GM23338 (cell line): ENCODE results near the gene MTRF1L. TPM values are rescaled to one million over a fixed set of nuclear protein-coding genes. Genes with fewer than 3 reads are reported as not detected.

Source experiments
- ATAC-seq: fragments of 200-7000 bp; cut with Tn5 transposase; 3 replicates; pipeline ENCODE4 v1.9.1; 2020
- DNase-seq: peaks from one replicate; pipeline ENCODE4 v3.0.0-alpha.2; 2015; ENCODE audit warnings: low spot score
- H2AFZ ChIP-seq: fragments of 200-600 bp; sonication (generic); 2 replicates; pipeline ENCODE4 v1.8.0; 2016; ENCODE audit warnings: antibody characterized with exemption, mild to moderate bottlenecking, moderate library complexity
- H3F3A ChIP-seq: fragments of 200-600 bp; sonication (generic); replicated peaks from 2 replicates; pipeline ENCODE4 v1.8.0; 2017; ENCODE audit warnings: antibody characterized with exemption, mixed run types, low read depth
- H3K27ac ChIP-seq: fragments of 200-600 bp; sonication (generic); 2 replicates; pipeline ENCODE4 v1.6.1; 2016; ENCODE audit warnings: low read depth
- H3K27me3 ChIP-seq: fragments of 200-600 bp; sonication (generic); 2 replicates; pipeline ENCODE4 v1.8.0; 2016; ENCODE audit warnings: mild to moderate bottlenecking, mixed run types, moderate library complexity; ENCODE audit not compliant: insufficient read depth
- H3K36me3 ChIP-seq: fragments of 200-600 bp; sonication (generic); 2 replicates; pipeline ENCODE4 v1.8.0; 2016; ENCODE audit warnings: mild to moderate bottlenecking; ENCODE audit not compliant: insufficient read depth
- H3K4me1 ChIP-seq: fragments of 200-600 bp; sonication (generic); 2 replicates; pipeline ENCODE4 v1.8.0; 2016; ENCODE audit warnings: mild to moderate bottlenecking, moderate library complexity; ENCODE audit not compliant: insufficient read depth
- H3K4me2 ChIP-seq: fragments of 200-600 bp; sonication (generic); 2 replicates; pipeline ENCODE4 v1.7.1; 2017; ENCODE audit warnings: mixed run types
- H3K4me3 ChIP-seq: fragments of 200-600 bp; sonication (generic); 2 replicates; pipeline ENCODE4 v1.6.1; 2016; ENCODE audit warnings: mixed run types
- H3K79me2 ChIP-seq: fragments of 200-600 bp; sonication (generic); replicated peaks from 2 replicates; pipeline ENCODE4 v1.8.0; 2017; ENCODE audit warnings: mild to moderate bottlenecking; ENCODE audit not compliant: insufficient read depth
- H3K9me2 ChIP-seq: fragments of 200-600 bp; sonication (generic); 2 replicates; pipeline ENCODE4 v1.8.0; 2017; ENCODE audit not compliant: insufficient read depth
- H4K20me1 ChIP-seq: fragments of 200-600 bp; sonication (generic); replicated peaks from 2 replicates; pipeline ENCODE4 v1.8.0; 2017; ENCODE audit warnings: mild to moderate bottlenecking; ENCODE audit not compliant: insufficient read depth
- H3K27ac Mint-ChIP-seq: 2 replicates; pipeline ENCODE4 v1.8.0; 2020; ENCODE audit warnings: inconsistent platforms, mild to moderate bottlenecking, moderate library complexity, mixed read lengths
- H3K27me3 Mint-ChIP-seq: 3 replicates; pipeline ENCODE4 v1.8.0; 2022; ENCODE audit warnings: low read depth, mild to moderate bottlenecking, moderate library complexity, mixed read lengths, inconsistent platforms; ENCODE audit not compliant: insufficient read depth, poor library complexity
- H3K36me3 Mint-ChIP-seq: 3 replicates; pipeline ENCODE4 v1.8.0; 2021; ENCODE audit warnings: low read depth, mild to moderate bottlenecking, inconsistent platforms, moderate library complexity, mixed read lengths
- H3K4me1 Mint-ChIP-seq: 3 replicates; pipeline ENCODE4 v1.8.0; 2020; ENCODE audit warnings: mild to moderate bottlenecking, inconsistent platforms, mixed read lengths
- H3K4me3 Mint-ChIP-seq: 3 replicates; pipeline ENCODE4 v1.8.0; 2021; ENCODE audit warnings: moderate library complexity, mild to moderate bottlenecking, inconsistent platforms, mixed read lengths
- H3K9me3 Mint-ChIP-seq: 3 replicates; pipeline ENCODE4 v1.8.0; 2020; ENCODE audit warnings: moderate library complexity, mild to moderate bottlenecking, inconsistent platforms, mixed read lengths
- CREB1 ChIP-seq: fragments of 250-450 bp; sonication (Bioruptor Pico); IDR thresholded peaks from 2 replicates; pipeline ENCODE4 v1.5.0; 2020; ENCODE audit warnings: low read depth, mild to moderate bottlenecking, moderate library complexity
- ETS1 ChIP-seq: IDR thresholded peaks from 2 replicates; pipeline ENCODE4 v1.6.1; 2016; ENCODE audit warnings: antibody characterized with exemption
- EZH2 ChIP-seq: fragments of 200-600 bp; sonication (generic); IDR thresholded peaks from one replicate; pipeline ENCODE4 v1.8.0; 2017; ENCODE audit warnings: antibody characterized with exemption, mild to moderate bottlenecking, low read depth; ENCODE audit not compliant: unreplicated experiment
- JUNB ChIP-seq: IDR thresholded peaks from one replicate; pipeline ENCODE4 v1.6.1; 2016; ENCODE audit warnings: antibody characterized with exemption; ENCODE audit not compliant: unreplicated experiment
- REST ChIP-seq: IDR thresholded peaks from one replicate; pipeline ENCODE4 v1.6.1; 2018; ENCODE audit warnings: antibody characterized with exemption; ENCODE audit not compliant: unreplicated experiment
- STAT1 ChIP-seq: IDR thresholded peaks from one replicate; pipeline ENCODE4 v1.6.1; 2016; ENCODE audit warnings: antibody characterized with exemption; ENCODE audit not compliant: unreplicated experiment
- ZNF114 ChIP-seq: fragments of 250-450 bp; sonication (Bioruptor Pico); IDR thresholded peaks from 2 replicates; pipeline ENCODE4 v1.5.0; 2020; ENCODE audit warnings: mild to moderate bottlenecking, moderate library complexity
- ZNF331 ChIP-seq: fragments of 250-450 bp; sonication (Bioruptor Pico); IDR thresholded peaks from 2 replicates; pipeline ENCODE4 v1.5.0; 2020; ENCODE audit warnings: low read depth, mild to moderate bottlenecking, moderate library complexity
- ZNF462 ChIP-seq: fragments of 250-450 bp; sonication (Bioruptor Pico); IDR thresholded peaks from 2 replicates; pipeline ENCODE4 v1.5.0; 2020; ENCODE audit warnings: mild to moderate bottlenecking, moderate library complexity
- polyA plus RNA-seq: library from polyadenylated mRNA; unstranded; fragments of >200 nt; fragmentation: Nextera tagmentation; extraction: Ambion mirVana; gene quantifications from 2 replicates; pipeline ENCODE4 v1.2.1, GENCODE V29; 2016
- total RNA-seq: library from RNA; depleted of rRNA; stranded (reverse); fragments of >200 nt; shearing (Covaris generic); gene quantifications from 2 replicates; pipeline ENCODE4 v1.2.3, GENCODE V29; 2014

The MTRF1L gene
- total and polyA plus RNA-seq, 2 experiments from 2014 or later, result 20.5 to 28.3 TPM

- H3K4me1 Mint-ChIP-seq, result peaks cover 44% of the 10 kb centered on the region
These were observed 21.3 kb downstream of the MTRF1L start for GRCh38 chr6:152981219-152981618.

More at GRCh38 chr6:152981219-152981618, 21.3 kb downstream of the MTRF1L start:
- H3K27ac Mint-ChIP-seq, result peak overlapping the region; percentile 5
- Histone ChIP-seq H3K4me3 (peak overlapping the region; percentile 97), H3K4me2 (peak overlapping the region; percentile 78), H3K4me1 (peaks cover 52% of the 10 kb centered on the region), H3K36me3 (peaks cover 14% of the 10 kb centered on the region; the same call in 1 of the 2 replicates), H2AFZ (no peak overlapping the region), H3F3A (no peaks in the 10 kb centered on the region), H3K27me3 (no peaks in the 10 kb centered on the region), H3K79me2 (peaks cover 91% of the 10 kb centered on the region), H3K27ac (no peak overlapping the region), H4K20me1 (peaks cover 48% of the 10 kb centered on the region), H3K9me2 (no peaks in the 10 kb centered on the region)
- ATAC-seq (no peak), DNase-seq (no peak)
- no peak for TF ChIP-seq ETS1
- TF ChIP-seq JUNB, result no peak
- no peak for TF ChIP-seq STAT1
- no peak for TF ChIP-seq CREB1 (CRISPR knock-in tag)
- TF ChIP-seq ZNF462 (CRISPR knock-in tag), result no peak
- no peak for TF ChIP-seq ZNF114 (CRISPR knock-in tag)
- no peak for TF ChIP-seq ZNF331 (CRISPR knock-in tag)
- TF ChIP-seq REST, result no peak
- TF ChIP-seq EZH2, result no peak
- no peaks in the 10 kb centered on the region for H3K9me3 Mint-ChIP-seq
- H3K36me3 Mint-ChIP-seq, result peaks cover 41% of the 10 kb centered on the region
- H3K4me3 Mint-ChIP-seq, result peak overlapping the region; percentile 99
- peaks cover 12% of the 10 kb centered on the region for H3K27me3 Mint-ChIP-seq
